Fibroblast of villous mesenchyme (primary cell): ENCODE data around the gene BICD1. TPM values are rescaled to one million over a fixed set of nuclear protein-coding genes. Genes with fewer than 3 reads are reported as not detected.

Experiments
- DNase-seq: peaks from one replicate; pipeline ENCODE4 v3.0.0-alpha.2; 2010; ENCODE audit warnings: low read depth
- H3K4me3 ChIP-seq: 2 replicates; pipeline ENCODE4 v1.5.1; 2011; ENCODE audit warnings: low read depth, mild to moderate bottlenecking, low read length
- CTCF ChIP-seq: IDR thresholded peaks from 2 replicates; pipeline ENCODE4 v1.5.1; 2012; ENCODE audit warnings: low read depth, mild to moderate bottlenecking, low read length; ENCODE audit not compliant: insufficient read depth
- total RNA-seq: library from RNA; depleted of rRNA; stranded (reverse); fragments of >200 nt; gene quantifications from 2 replicates; pipeline ENCODE4 v1.2.3, GENCODE V29; 2012

The BICD1 gene
- total RNA-seq, 1 donor: 24.6 TPM

DNA sequence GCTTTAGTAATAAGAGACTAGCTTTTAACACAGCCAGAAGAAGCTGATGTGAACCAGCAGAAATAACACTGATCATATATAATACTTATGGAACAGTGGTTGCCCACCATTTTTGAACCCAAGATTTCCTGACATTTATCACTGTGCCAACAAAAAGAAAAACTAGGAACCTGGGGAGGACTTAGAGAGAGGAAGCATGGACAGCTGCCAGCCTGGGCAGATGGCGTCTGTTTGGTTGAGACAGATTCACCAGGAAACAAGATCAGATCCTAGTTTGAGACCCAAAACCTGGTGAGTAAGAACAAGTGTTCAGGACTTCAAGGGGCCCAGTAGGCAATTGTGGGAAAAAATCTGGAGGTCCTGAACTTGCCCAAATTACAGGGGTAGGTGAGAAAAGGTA is 95.3 kb downstream of the BICD1 start:
- no peak for TF ChIP-seq CTCF
- DNase-seq: no peak

GRCh38 chr12:32205731-32206130 is 99.1 kb downstream of the BICD1 start:
- no peak overlapping the region for H3K4me3 ChIP-seq
- TF ChIP-seq CTCF: no peak
- peak; percentile 24 for DNase-seq

More for the DNA sequence above, 95.3 kb downstream of the BICD1 start:
- H3K4me3 ChIP-seq: no peak overlapping the region

DNA sequence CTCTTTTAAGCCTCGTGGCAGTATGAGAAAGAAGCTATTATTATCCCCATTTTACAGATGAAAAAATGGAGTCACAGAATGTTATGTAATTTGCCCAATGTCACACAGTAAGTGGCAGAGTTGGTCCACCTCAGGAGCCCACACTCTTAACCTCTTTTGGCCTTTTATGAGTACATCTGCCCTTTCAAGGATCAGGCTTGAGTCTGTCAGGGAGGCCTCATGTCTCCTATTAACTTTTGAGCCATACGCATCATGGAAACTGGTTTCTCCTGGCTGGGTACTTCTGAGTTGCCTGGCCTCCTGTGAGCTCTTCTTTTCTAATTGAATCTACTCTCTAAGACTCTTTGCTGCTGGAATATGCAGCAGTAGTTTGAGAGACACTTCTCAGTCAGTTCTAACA is 101.7 kb downstream of the BICD1 start:
- no peak for DNase-seq

GRCh38 chr12:32211066-32211899 is 104.6 kb downstream of the BICD1 start:
- no peak for TF ChIP-seq CTCF
- no peak for DNase-seq
- no peak overlapping the region for H3K4me3 ChIP-seq

More for the DNA sequence above, 101.7 kb downstream of the BICD1 start:
- no peak for TF ChIP-seq CTCF
- H3K4me3 ChIP-seq: no peak overlapping the region

- no peak for DNase-seq
- TF ChIP-seq CTCF: no peak
- no peak overlapping the region for H3K4me3 ChIP-seq
Observed at GRCh38 chr12:32211900-32212156, 105.2 kb downstream of the BICD1 start.

DNA sequence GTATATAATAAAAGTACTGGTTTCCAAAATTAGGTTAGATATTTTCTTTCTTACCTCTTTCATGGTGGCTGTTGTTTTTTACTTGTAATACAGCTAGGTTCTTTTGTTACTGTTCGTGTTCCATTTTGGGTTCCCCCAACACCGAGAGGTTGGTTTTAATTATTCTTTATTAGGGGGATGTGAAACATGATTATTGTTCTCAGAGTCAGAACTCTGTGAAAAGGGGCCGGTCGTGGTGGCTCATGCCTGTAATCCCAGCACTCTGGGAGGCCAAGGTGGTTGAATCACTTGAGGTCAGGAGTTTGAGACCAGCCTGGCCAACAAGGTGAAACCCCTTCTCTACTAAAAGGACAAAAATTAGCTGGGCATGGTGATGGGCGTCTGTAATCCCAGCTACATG is 108.1 kb downstream of the BICD1 start:
- DNase-seq: no peak
- TF ChIP-seq CTCF: no peak
- H3K4me3 ChIP-seq: no peak overlapping the region
